CD8-positive, alpha-beta memory T cell (primary cell): ENCODE results near the gene BABAM1. TPM values are rescaled to one million over a fixed set of nuclear protein-coding genes. Genes with fewer than 3 reads are reported as not detected.

ENCODE experiments used
- CTCF ChIA-PET: fragments of 350-600 bp; sonication (Branson Sonifier 250); formaldehyde crosslinking; loops from one replicate; lab custom pipeline; 2021; ENCODE audit warnings: antibody characterized with exemption; lab: Charles Lee
- POLR2A ChIA-PET: fragments of 350-600 bp; sonication (Branson Sonifier 250); formaldehyde crosslinking; loops from one replicate; lab custom pipeline; 2021; ENCODE audit warnings: antibody characterized with exemption; lab: Charles Lee
- DNase-seq, 5 donors: peaks; one replicate each; pipeline versions ENCODE4 v3.0.0 to v3.0.0-alpha.2; 2020 to 2022; ENCODE audit warnings: mixed read lengths in 1 of 5
- H3K27ac ChIP-seq: one replicate; pipeline ENCODE4 v1.7.0; 2013; ENCODE audit warnings: low read depth, mild to moderate bottlenecking, low read length, moderate library complexity
- H3K27me3 ChIP-seq: 2 replicates; pipeline ENCODE4 v1.7.0; 2013; ENCODE audit warnings: low read length, mild to moderate bottlenecking; ENCODE audit not compliant: insufficient read depth, poor library complexity, severe bottlenecking
- H3K36me3 ChIP-seq: 2 replicates; pipeline ENCODE4 v1.7.0; 2013; ENCODE audit warnings: mild to moderate bottlenecking, low read length, moderate library complexity; ENCODE audit not compliant: insufficient read depth
- H3K4me1 ChIP-seq: 2 replicates; pipeline ENCODE4 v1.7.0; 2013; ENCODE audit warnings: mild to moderate bottlenecking, low read length, moderate library complexity; ENCODE audit not compliant: insufficient read depth
- H3K4me3 ChIP-seq: 2 replicates; pipeline ENCODE4 v1.7.0; 2013; ENCODE audit warnings: mild to moderate bottlenecking, low read length
- H3K9me3 ChIP-seq: 2 replicates; pipeline ENCODE4 v1.7.0; 2013; ENCODE audit warnings: mild to moderate bottlenecking, low read length
- H3K27ac Mint-ChIP-seq, 8 donors: one replicate each; pipeline ENCODE4 v1.8.0; 2020 to 2021; ENCODE audit warnings: mixed read lengths in 8 of 8, mild to moderate bottlenecking in 6 of 8, inconsistent platforms in 3 of 8, moderate library complexity in 3 of 8
- H3K27me3 Mint-ChIP-seq, 2 donors: one replicate each; pipeline ENCODE4 v1.8.0; 2020 to 2021; ENCODE audit warnings: mixed read lengths in 2 of 2, mild to moderate bottlenecking in 1 of 2, moderate library complexity in 1 of 2
- H3K36me3 Mint-ChIP-seq, 3 donors: one replicate each; pipeline ENCODE4 v1.8.0; 2020 to 2021; ENCODE audit warnings: mixed read lengths in 3 of 3, inconsistent platforms in 1 of 3, mild to moderate bottlenecking in 1 of 3
- H3K4me1 Mint-ChIP-seq, 3 donors: one replicate each; pipeline ENCODE4 v1.8.0; 2020 to 2021; ENCODE audit warnings: mixed read lengths in 3 of 3, inconsistent platforms in 1 of 3, mild to moderate bottlenecking in 1 of 3
- H3K4me3 Mint-ChIP-seq, 7 donors: one replicate each; pipeline ENCODE4 v1.8.0; 2020 to 2021; ENCODE audit warnings: mixed read lengths in 7 of 7, mild to moderate bottlenecking in 6 of 7, moderate library complexity in 4 of 7, inconsistent platforms in 2 of 7
- H3K9me3 Mint-ChIP-seq, 5 donors: one replicate each; pipeline ENCODE4 v1.8.0; 2020 to 2022; ENCODE audit warnings: mixed read lengths in 5 of 5, mild to moderate bottlenecking in 3 of 5, moderate library complexity in 2 of 5, inconsistent platforms in 1 of 5
- polyA plus RNA-seq: library from polyadenylated mRNA; unstranded; fragments of 300-500 nt; fragmentation: Illumina TruSeq; gene quantifications from one replicate; pipeline ENCODE4 v1.2.3, GENCODE V29; 2021
- total RNA-seq, 2 experiments: library from RNA; stranded (reverse); gene quantifications; one replicate each; pipeline ENCODE4 v1.2.3, GENCODE V29; 2021

BABAM1 gene
- total and polyA plus RNA-seq, 3 experiments from 2014 or later, result 114 to 132 (median 124) TPM

- POLR2A ChIA-PET, result interaction anchor here (0.8 kb wide), 1 partner anchor 29 kb away, joined by 3 read pairs; the partner anchor contains the start of gene ANO8
- Histone ChIP-seq H3K27me3 (no peaks in the 10 kb centered on the region), H3K36me3 (no peaks in the 10 kb centered on the region), H3K9me3 (no peaks in the 10 kb centered on the region), H3K4me3 (peak overlapping the region; percentile 92), H3K4me1 (peaks cover 42% of the 10 kb centered on the region), H3K27ac (peak overlapping the region; percentile 79)
- peaks cover 0 to 13% (median 0%) of the 10 kb centered on the region in 3 donors for H3K36me3 Mint-ChIP-seq
- peaks cover 48 to 70% (median 60%) of the 10 kb centered on the region in 3 donors for H3K4me1 Mint-ChIP-seq
- CTCF ChIA-PET, result interaction anchor here (0.7 to 1.7 kb wide), 3 partner anchors 22 to 71 kb away, joined by 3 to 6 read pairs (median 3); partner anchors contain the start of gene ANO8
- peaks cover 0 to 2% of the 10 kb centered on the region in 2 donors for H3K27me3 Mint-ChIP-seq
- DNase-seq, result no peak
- H3K9me3 Mint-ChIP-seq, result no peaks in the 10 kb centered on the region
- peak overlapping the region; percentile 87 to 100 (median 90) for H3K4me3 Mint-ChIP-seq
- peak overlapping the region in 6 of 8 donors; percentile 72 to 99 (median 84) for H3K27ac Mint-ChIP-seq
Observed at GRCh38 chr19:17306285-17306714, 39.1 kb downstream of the BABAM1 start.

DNA sequence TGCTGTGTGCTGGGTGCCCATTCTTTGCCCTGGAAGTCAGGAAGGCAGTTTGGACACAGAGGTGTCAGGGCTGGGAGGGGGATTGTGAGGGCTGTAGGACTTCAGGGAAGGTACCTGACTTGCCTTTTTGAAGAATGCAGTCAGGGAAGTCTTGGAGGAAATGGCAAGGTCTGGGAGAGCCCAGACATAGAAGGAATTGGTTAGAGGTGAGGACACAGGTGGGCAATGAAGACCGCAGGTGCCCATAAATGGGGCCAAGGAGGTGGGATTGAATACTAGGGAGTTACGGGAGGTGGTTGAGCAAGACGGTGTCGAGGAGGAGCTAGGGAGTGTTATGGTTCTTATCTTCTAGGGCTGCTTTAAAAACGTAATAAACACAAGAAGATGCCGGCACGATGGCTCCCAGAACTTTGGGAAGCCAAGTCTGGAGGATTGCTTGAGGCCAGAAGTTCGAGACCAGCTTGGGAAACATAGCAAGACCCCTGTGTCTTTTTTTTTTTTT, 40.7 kb downstream of the BABAM1 start:
- H3K27ac Mint-ChIP-seq, result peak overlapping the region in 3 of 8 donors; percentile 5 to 88 (median 72)
- H3K27me3 Mint-ChIP-seq, result peaks cover 0 to 2% of the 10 kb centered on the region in 2 donors
- POLR2A ChIA-PET, result interaction anchor here (0.6 to 1.7 kb wide), 2 partner anchors 10 to 18 kb away, joined by 3 to 5 read pairs; no protein-coding TSS in a partner anchor
- peaks cover 47 to 68% (median 58%) of the 10 kb centered on the region in 3 donors for H3K4me1 Mint-ChIP-seq
- no peak for DNase-seq
- Histone ChIP-seq H3K36me3 (no peaks in the 10 kb centered on the region), H3K27me3 (no peaks in the 10 kb centered on the region), H3K4me3 (no peak overlapping the region), H3K27ac (no peak overlapping the region), H3K4me1 (peaks cover 34% of the 10 kb centered on the region), H3K9me3 (no peaks in the 10 kb centered on the region)
- no peaks in the 10 kb centered on the region for H3K9me3 Mint-ChIP-seq
- CTCF ChIA-PET, result interaction anchor here (1.6 to 1.8 kb wide), 3 partner anchors 19 to 38 kb away, joined by 4 to 6 read pairs (median 5); no protein-coding TSS in a partner anchor
- H3K36me3 Mint-ChIP-seq, result peaks cover 0 to 22% (median 0%) of the 10 kb centered on the region in 3 donors
- peak overlapping the region; percentile 39 to 86 (median 61) for H3K4me3 Mint-ChIP-seq

DNA sequence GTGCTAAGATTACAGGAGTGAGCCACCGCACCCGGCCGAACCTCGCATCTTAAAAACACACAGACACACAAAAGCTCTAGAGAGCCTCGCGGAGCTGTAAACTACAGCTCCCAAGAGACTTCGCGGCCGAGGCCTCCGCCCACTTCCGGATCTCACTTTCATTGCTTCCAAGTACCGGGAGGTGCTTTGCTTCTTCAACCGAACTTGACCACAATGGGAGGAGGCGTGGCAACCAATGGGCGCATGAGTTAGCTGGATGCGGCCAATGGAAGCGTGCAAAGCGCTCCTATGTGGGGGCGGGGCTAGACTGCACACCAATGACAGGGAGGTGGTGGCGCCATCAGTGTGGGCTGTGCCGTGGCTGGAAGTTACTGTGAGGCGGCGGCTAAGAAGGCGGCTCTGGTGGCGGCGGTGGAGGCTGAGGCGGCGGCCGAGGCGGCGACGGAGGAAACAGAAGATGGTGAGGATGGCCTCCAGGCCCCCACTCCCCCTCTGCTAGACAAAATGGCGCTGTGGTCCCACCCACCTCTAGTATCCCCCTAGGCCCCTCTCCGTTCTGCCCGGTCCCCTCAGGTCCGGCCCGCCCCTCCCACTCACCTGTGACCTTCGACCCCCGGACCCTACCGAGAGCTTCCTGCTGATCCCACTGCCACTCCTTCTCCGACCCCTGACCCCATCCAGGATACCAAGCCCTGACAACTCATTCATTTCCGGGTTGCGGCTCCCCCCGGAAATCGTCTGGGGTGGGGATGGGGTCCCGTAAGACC, 42.1 kb downstream of the BABAM1 start, which contains the start of gene DDA1:
DDA1 (plus strand) TSS at position 366 of the 767 bp plus-strand sequence; CDS start at position 458, 92 bp downstream.
- ChIA-PET POLR2A (interaction anchor here (0.5 to 1.7 kb wide), 17 partner anchors 17 to 1215 kb away, joined by 3 to 9 read pairs (median 4); partner anchors contain the start of genes ANO8, BABAM1, BST2 and JUND), CTCF (interaction anchor here (1.0 to 2.1 kb wide), 9 partner anchors 11 to 97 kb away, joined by 3 to 13 read pairs (median 4); partner anchors contain the start of gene ANO8)
- H3K36me3 Mint-ChIP-seq, result peaks cover 0 to 33% (median 0%) of the 10 kb centered on the region in 3 donors
- peaks cover 26% of the 10 kb centered on the region for H3K4me1 ChIP-seq
- no peaks in the 10 kb centered on the region for H3K27me3 ChIP-seq
- peak; percentile 98 to 100 (median 99) for DNase-seq
- H3K27ac Mint-ChIP-seq, result peak within 1 kb of the TSS; percentile 87 to 98 (median 96)
- peak within 1 kb of the TSS; percentile 94 to 99 (median 98) for H3K4me3 Mint-ChIP-seq
- no peaks in the 10 kb centered on the region for H3K9me3 Mint-ChIP-seq
- H3K27ac ChIP-seq, result peak within 1 kb of the TSS; percentile 89
- peak within 1 kb of the TSS; percentile 93 for H3K4me3 ChIP-seq
- H3K9me3 ChIP-seq, result no peaks in the 10 kb centered on the region
- H3K27me3 Mint-ChIP-seq, result peaks cover 0 to 2% of the 10 kb centered on the region in 2 donors
- peaks cover 9% of the 10 kb centered on the region for H3K36me3 ChIP-seq
- H3K4me1 Mint-ChIP-seq, result peaks cover 42 to 57% (median 47%) of the 10 kb centered on the region in 3 donors

- Mint-ChIP-seq H3K27me3 (peaks cover 0 to 2% of the 10 kb centered on the region in 2 donors), H3K4me1 (peaks cover 38 to 51% (median 41%) of the 10 kb centered on the region in 3 donors), H3K27ac (peak overlapping the region; percentile 75 to 98 (median 94)), H3K4me3 (peak overlapping the region; percentile 94 to 99 (median 98)), H3K36me3 (peaks cover 0 to 38% (median 0%) of the 10 kb centered on the region in 3 donors), H3K9me3 (no peaks in the 10 kb centered on the region)
- no peak for DNase-seq
- H3K36me3 ChIP-seq, result peaks cover 13% of the 10 kb centered on the region
- H3K4me3 ChIP-seq, result peak overlapping the region; percentile 93
- H3K4me1 ChIP-seq, result peaks cover 25% of the 10 kb centered on the region
- POLR2A ChIA-PET, result interaction anchor here (0.9 to 1.2 kb wide), 3 partner anchors 22 to 184 kb away, joined by 3 read pairs; no protein-coding TSS in a partner anchor
- H3K27me3 ChIP-seq, result no peaks in the 10 kb centered on the region
- CTCF ChIA-PET, result interaction anchor here (1.5 to 2.1 kb wide), 4 partner anchors 15 to 36 kb away, joined by 3 to 13 read pairs (median 8); partner anchors contain the start of gene ANO8
- H3K27ac ChIP-seq, result peak overlapping the region; percentile 89
- no peaks in the 10 kb centered on the region for H3K9me3 ChIP-seq
Observed at GRCh38 chr19:17309965-17310461, 42.8 kb downstream of the BABAM1 start.

GRCh38 chr19:17311455-17312188, 44.4 kb downstream of the BABAM1 start:
- Histone ChIP-seq H3K27me3 (no peaks in the 10 kb centered on the region), H3K36me3 (peaks cover 20% of the 10 kb centered on the region), H3K27ac (no peak overlapping the region), H3K4me3 (no peak overlapping the region), H3K4me1 (peaks cover 17% of the 10 kb centered on the region), H3K9me3 (no peaks in the 10 kb centered on the region)
- peaks cover 0 to 2% of the 10 kb centered on the region in 2 donors for H3K27me3 Mint-ChIP-seq
- no peak for DNase-seq
- peak overlapping the region; percentile 26 to 83 (median 62) for H3K4me3 Mint-ChIP-seq
- ChIA-PET CTCF (interaction anchor here (1.4 kb wide), 1 partner anchor 35 kb away, joined by 3 read pairs; no protein-coding TSS in a partner anchor), POLR2A (no interaction called here)
- H3K36me3 Mint-ChIP-seq, result peaks cover 0 to 43% (median 0%) of the 10 kb centered on the region in 3 donors
- H3K9me3 Mint-ChIP-seq, result no peaks in the 10 kb centered on the region
- H3K4me1 Mint-ChIP-seq, result peaks cover 29 to 38% (median 32%) of the 10 kb centered on the region in 3 donors
- H3K27ac Mint-ChIP-seq, result peak overlapping the region in 5 of 8 donors; percentile 5 to 84 (median 81)

- no peak overlapping the region for H3K27ac Mint-ChIP-seq
- no peaks in the 10 kb centered on the region for H3K9me3 Mint-ChIP-seq
- peaks cover 29 to 36% (median 31%) of the 10 kb centered on the region in 3 donors for H3K4me1 Mint-ChIP-seq
- H3K9me3 ChIP-seq, result no peaks in the 10 kb centered on the region
- no peak overlapping the region for H3K27ac ChIP-seq
- H3K27me3 ChIP-seq, result no peaks in the 10 kb centered on the region
- CTCF ChIA-PET, result interaction anchor here (0.6 to 1.4 kb wide), 5 partner anchors 20 to 115 kb away, joined by 3 read pairs; no protein-coding TSS in a partner anchor
- H3K36me3 Mint-ChIP-seq, result peaks cover 0 to 49% (median 0%) of the 10 kb centered on the region in 3 donors
- POLR2A ChIA-PET, result interaction anchor here (0.5 to 0.6 kb wide), 2 partner anchors 24 to 127 kb away, joined by 3 to 9 read pairs; no protein-coding TSS in a partner anchor
- H3K4me3 ChIP-seq, result no peak overlapping the region
- no peak for DNase-seq
- peak overlapping the region in 1 of 7 donors; percentile 75 for H3K4me3 Mint-ChIP-seq
- H3K36me3 ChIP-seq, result peaks cover 20% of the 10 kb centered on the region
- peaks cover 14% of the 10 kb centered on the region for H3K4me1 ChIP-seq
- H3K27me3 Mint-ChIP-seq, result peaks cover 0 to 2% of the 10 kb centered on the region in 2 donors
Observed at GRCh38 chr19:17312189-17313113, 45.2 kb downstream of the BABAM1 start.
